OCI-LY1 (cell line): ENCODE measurements around the gene VEZF1.

Source experiments
- EZH2 ChIP-seq: fragments of 200-600 bp; sonication (generic), shearing (Covaris generic); IDR thresholded peaks from 2 replicates; pipeline ENCODE4 v1.8.0; 2017; ENCODE audit warnings: borderline replicate concordance, mixed run types, mild to moderate bottlenecking, antibody characterized with exemption, low read length, moderate library complexity, mixed read lengths
- TF ChIP-seq, protein P1 (sequence below): fragments of 200-600 bp; sonication (generic), shearing (Covaris generic); IDR thresholded peaks from 2 replicates; pipeline ENCODE4 v1.5.1; 2017; ENCODE audit warnings: mild to moderate bottlenecking, antibody characterized with exemption, low read length, moderate library complexity, mixed read lengths

DNA sequence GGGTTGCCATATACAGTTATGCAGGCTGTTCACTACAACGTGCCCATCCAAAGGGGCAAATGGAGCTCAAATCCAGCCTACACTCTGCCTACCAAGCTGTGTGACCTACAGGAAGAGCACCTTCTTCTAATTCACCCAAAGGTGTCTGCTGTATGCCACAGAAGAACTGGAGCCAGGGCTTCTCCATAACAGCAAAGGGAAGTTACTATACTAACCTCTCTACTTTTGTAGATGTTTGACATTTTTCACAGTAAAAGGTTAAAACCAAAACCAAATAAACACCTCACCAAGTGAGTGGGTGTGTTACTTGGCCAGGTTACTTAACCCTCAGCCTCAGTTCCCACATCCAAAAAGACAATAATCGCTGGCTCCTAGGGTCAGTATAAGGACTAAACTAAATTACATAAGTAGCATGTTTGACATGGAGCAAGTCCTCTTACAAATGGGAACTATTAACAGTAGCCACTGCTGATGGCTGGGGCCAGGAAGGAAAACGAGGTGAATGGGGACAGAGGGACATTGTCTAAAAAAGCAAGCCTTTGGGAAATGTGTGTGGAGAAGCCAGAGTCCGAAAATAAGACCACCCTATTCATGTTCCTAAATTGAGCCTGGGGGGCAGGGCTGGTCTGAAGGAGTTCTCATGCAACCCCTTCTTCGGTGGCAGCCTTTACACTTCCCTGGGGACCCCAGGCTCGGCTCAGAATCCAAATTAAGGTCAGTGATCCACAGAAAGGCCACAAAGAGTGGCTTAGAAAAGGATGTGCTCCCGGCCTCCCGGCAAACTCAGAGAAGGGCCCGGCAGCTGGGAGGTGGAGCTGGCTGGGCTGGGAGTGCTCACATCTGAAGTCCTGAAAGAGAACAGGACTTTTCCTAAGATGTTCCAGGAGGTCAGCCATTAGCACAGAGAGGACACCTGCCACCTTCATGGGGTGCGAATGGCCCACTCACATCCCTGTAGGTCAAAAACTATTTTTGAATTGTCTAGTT lies 46.4 kb downstream of the VEZF1 start:
- TF ChIP-seq, protein P1, sequence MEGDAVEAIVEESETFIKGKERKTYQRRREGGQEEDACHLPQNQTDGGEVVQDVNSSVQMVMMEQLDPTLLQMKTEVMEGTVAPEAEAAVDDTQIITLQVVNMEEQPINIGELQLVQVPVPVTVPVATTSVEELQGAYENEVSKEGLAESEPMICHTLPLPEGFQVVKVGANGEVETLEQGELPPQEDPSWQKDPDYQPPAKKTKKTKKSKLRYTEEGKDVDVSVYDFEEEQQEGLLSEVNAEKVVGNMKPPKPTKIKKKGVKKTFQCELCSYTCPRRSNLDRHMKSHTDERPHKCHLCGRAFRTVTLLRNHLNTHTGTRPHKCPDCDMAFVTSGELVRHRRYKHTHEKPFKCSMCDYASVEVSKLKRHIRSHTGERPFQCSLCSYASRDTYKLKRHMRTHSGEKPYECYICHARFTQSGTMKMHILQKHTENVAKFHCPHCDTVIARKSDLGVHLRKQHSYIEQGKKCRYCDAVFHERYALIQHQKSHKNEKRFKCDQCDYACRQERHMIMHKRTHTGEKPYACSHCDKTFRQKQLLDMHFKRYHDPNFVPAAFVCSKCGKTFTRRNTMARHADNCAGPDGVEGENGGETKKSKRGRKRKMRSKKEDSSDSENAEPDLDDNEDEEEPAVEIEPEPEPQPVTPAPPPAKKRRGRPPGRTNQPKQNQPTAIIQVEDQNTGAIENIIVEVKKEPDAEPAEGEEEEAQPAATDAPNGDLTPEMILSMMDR: no peak
- no peak for TF ChIP-seq EZH2
